Hindlimb muscle (tissue), 1 donor: Measurements from ENCODE around the gene PTPRM. TPM values are rescaled to one million over a fixed set of nuclear protein-coding genes. Genes with fewer than 3 reads are reported as not detected.

Source experiments
- DNase-seq: peaks from one replicate; pipeline ENCODE4 v3.0.0-alpha.2; 2013
- polyA plus RNA-seq: library from polyadenylated mRNA; unstranded; fragments of 120-200 nt; gene quantifications from one replicate; pipeline ENCODE4 v1.2.1, GENCODE V29; 2013; ENCODE audit not compliant: insufficient read length

PTPRM gene
- polyA plus RNA-seq, 1 donor, result 80.2 TPM

DNA sequence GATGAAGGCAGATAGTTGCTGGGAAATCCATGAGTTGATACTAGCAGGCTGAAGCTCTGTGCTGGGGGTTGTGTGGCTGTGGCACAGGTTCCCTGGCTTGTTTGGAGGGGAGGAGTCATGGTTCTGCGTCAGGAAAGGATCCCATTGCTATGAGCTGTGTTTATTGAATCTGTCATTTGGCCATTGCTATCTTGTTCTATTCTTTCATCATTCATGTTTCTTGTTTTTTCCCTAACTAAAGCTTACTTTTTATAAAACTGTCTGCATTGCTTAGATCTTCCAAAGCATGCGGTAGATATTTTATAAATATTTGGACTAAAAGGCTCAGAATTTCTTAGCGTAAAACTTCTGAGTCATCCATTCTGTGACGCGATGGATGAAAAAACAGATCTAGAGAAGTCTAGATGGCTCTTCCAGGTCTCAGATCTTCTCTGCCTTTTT, 335.3 kb downstream of the PTPRM start:
- no peak for DNase-seq

DNA sequence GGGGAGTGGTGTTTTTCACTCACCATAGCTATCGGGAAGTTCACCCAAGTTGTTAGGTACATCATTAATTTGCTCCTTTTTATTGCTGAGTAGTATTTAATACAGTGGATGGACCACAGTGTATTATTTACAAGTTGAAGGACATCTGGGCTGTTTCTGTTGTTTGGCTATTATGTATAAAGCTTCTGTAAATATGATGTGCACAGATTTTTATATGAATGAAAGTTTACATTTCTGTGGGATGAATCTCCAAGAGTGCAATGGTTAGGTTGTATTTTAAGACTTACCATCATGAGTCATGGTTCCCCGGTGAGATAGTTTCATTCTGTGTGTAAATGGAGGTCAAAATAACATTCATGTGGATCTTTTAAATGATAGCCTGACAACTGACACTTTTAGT, 337.4 kb downstream of the PTPRM start:
- no peak for DNase-seq

DNA sequence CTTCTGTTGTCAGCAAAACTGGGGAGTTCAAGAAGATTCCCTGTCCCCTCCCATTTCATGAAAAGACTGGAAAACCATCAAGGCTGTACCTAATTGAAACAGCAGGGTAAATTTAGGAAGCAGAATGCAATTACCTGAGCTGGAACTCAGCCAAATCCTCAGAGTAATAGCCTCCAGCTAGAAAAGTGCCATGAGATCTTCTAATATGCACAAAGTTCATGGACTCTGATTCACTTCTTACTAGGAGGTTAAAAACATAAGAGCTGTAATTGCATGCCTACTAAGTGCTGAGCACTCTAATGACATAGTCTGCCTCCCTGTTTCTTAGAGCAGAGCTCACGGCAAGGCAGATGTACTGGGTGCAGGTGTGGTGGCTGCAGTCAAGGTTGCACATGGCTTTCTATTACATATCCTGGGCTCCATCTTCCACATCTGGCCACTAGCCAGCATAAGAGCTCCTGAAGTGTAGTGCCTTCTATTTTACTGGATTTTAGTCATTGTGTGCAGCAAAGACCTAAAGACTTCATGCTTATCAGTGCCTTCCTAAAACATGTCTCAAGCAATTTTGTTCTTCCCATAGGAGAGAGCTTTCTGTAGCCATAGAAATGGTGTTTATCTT, 341.7 kb downstream of the PTPRM start:
- no peak for DNase-seq

DNA sequence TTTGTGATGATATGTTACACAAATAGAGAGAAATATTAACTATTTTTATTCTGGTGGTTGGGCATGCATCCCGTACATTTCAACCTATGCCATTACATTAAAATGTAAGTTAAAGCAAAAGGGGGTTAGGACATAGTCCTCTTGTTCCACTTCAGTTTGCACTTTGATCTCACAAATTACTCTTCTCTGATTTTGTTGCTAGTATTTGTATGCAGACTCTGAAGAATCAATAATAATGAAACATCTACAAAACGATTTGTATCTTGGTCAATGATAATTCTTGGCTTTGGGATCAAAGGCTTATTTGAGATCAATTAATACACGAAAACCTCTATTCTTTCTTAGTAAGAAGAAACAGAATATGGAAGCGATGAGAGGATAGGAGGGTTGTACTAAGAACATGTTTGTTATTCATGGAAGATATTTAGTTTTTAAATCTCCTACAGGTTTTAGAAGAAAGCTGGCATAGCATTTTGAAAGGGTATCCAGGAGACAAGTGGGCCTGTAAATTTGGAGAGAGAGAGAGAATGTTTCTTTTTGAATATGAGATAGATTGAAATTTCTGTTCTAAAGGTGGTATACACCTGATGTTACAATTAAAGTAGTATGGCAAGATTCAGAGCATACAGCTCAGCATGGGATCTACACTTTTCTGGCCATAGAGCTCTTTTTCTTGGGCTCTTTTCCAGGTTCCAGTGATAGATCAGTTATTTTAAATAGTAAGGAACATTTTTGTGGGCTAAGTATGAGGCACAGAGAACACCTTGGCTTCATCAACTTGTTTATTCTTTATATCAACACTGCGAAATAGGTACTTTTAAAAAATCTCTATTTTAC, 347.9 kb downstream of the PTPRM start:
- no peak for DNase-seq

DNA sequence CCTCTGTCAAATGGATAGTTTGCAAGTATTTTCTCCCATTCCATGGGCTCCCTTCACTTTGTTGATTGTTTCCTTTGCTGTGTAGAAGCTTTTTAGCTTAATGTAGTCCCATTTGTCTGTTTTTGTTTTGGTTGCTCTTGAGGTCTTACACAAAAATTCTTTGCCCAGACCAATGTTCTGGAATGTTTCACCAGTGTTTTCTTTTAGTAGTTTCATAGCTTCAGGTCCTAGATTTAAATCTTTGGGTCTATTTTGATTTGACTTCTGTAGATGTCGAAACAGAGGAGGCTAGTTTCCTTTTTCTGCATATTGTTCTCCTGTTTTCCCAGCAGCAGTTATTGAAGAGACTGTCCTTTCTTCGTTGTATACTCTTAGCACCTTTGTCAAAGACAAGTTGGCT, 351.6 kb downstream of the PTPRM start:
- DNase-seq, result no peak

DNA sequence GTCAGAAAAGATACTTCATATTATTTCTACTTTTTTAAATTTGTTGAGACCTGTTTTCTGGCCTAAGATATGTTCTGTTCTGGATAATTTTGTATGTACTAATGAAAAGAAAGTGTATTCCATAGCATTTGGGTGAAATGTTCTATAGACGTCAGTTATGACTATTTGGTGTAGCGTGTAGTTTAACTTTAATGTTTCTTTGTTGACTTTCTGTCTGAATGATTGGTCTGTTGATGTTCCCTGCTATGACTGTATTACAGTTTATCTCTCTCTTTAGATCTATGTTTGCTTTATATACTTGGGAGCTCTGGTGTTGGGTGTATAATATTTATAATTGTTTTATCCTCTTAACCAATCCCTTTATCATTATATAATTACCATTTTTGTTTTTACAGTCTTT, 352.4 kb downstream of the PTPRM start:
- DNase-seq, result no peak

DNA sequence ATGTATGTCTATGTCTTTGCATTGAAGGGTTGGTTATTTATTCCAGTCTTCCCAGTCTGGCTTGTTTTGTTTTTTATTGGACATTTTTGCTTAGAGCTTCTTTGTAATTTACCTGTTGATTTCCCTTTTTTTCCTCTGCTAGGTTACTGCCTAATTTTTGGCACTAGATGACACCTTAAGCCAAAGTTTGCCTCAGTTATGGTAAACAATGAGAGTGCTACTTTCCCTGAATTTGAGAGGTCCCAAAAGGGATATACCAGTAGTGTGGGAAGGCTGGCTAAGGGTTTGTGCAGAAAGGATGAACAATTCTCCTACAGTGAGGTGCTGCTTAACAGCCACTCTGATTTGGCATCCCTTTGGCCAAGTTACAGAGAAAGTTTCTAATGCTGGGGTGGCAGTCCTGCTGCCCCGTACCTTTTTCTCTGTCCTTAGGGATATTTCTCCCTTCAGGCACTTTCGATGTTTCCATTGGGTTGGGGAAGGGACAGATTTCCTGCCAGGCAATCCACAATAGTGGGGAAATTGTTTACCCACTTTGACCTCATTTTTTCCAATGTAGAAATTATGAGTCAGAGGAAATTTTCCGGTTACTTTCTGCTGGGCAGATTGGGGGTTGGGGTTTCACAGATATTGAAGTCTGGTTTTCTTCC, 354.9 kb downstream of the PTPRM start:
- no peak for DNase-seq

DNA sequence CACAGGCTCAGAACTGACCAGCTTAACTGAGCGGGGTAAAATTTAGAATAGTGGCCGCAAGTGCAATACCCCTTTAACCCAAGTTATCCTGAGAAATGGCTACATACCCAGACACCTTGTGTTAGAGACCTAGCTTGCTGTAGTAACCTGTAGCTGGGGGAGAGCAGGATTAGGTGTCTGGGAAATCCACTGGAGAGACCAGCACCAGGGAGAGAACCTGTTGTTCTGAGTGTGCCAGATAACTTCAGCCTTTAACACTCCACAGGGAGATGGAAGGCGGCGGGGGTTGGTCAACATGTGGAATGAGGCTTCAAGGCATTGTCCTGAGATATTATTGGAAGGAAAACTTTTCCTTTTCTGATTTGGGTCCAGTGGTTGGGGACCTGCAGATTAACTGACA, 356.0 kb downstream of the PTPRM start:
- DNase-seq, result no peak

DNA sequence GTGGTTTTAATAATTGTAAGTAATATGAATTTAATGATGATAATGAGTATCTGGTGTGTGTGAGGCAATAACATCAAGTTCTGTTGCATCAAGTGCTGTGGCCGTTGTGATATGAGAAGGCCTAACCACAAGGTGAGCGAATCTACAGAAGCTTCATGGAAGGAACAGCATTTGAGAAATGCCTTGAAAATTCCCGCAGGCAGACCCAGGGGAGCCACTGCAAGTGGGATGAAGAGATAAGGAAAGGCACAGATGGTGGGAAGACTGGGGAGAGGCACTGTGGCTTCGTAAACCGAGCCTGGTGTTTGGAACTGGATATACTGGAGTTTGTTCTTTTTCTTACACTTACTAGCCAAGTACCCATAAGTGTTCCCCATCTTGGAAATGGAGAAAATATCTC, 357.5 kb downstream of the PTPRM start:
- DNase-seq, result no peak

DNA sequence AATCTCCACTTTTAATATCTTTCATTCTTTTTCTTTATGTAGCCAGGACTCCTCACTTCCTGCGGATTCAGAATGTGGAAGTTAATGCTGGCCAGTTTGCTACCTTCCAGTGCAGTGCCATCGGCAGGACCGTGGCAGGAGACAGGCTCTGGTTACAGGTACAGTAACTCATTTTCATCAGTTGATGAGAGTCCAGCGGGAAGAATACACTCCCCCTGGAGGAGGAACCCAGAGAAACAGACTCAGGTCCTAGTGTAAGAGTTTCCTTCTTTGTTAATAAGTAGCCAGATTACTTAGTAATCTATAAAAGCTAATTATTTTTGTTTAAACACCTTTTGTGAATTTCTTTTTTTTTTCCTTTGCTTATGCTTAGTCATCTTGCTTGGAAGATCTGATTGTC, 359.4 kb downstream of the PTPRM start:
- DNase-seq, result no peak

DNA sequence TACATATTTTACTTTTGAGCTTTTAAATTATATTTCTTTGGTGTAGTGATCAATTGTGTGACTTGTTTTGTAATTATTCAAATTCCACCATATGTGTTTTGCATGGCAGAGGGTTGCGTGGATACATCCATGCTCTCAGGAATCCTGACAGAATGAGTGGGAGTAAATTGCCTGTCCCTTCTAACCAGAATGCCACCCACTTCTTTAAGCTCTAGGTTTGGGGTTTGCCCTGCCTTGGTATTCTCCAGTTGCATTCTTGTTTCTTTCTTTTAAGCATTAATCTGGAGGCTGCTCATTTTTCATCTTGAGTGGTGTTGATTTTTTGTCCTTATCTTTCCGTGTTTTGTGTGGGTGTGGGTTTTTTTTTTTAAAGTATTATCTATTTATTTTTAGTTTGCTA, 360.0 kb downstream of the PTPRM start:
- no peak for DNase-seq

DNA sequence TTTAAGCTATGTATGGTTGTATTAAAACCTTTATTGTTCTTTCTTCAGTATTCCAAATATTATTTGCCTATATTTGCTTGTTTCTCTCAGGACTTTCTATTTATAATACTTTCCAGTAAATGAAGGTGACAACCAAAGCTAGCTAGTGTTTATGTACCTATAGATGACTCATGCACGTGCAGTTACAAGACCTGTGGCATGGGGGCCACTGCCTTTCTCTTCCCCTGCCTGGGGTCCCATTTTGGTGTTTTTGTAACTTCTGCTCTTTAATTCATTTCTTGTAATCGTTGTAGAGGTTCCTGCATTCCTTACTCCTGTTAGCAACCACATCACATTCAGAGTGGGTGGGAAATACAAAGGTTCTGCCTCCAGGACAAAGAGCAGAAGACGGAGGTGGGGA, 364.6 kb downstream of the PTPRM start:
- DNase-seq, result no peak

DNA sequence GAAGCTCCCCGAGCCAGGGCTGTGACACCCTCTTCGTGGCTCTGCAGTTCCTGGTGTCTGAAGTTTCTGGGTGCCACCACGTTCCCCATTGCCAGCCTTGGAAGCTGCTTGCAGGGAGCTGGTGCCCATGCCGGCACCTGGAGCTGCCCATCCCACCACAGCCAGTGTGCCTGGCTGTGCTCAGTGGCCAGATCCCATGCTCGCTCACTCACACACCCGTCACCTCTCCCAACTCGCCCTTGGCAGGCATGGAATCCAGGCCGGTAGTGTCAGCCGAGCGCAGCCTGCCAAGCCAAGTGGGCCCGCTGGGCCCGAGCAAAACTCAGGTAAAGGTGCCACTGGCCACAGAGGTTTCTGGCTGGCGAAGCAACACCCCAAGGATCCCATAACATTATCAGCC, 370.2 kb downstream of the PTPRM start:
- DNase-seq, result no peak

DNA sequence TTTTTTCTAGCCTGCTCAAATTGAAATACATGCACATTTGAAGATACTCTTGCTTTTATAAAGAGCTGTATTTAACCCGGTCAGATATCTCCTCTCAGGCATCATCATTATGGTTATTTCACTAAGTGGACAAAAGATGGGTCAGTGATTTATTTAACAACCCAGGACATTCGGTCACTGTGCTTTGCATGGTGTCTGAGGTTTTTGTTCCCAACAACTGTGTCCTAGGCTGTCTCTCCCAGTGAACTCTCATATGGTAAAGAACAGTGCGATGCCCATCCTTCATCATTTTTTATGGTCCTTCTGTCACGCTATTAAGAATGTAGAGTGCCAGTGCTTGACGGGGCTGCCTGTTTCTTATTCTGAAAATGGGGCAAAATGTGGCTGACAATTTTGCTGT, 372.4 kb downstream of the PTPRM start:
- DNase-seq, result no peak

DNA sequence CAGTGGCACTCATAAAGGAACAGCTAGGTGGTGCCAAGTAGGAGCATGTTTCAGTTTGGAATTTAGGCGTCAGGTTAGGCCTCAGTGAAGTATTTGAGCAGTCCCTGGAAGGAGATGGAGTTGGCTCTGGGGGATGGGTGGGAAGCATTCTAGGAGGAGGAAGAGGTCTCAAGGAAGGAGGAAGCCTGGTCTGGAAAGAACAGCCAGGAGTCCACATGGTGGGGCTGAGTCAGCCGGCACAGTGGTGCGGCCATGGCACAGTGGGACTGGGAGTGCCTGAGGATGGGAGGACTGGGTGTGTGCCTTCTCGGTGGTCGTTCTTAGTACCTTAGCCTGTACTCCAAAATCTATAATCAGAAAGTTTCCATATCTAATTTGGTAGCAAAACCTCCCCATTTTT, 373.3 kb downstream of the PTPRM start:
- no peak for DNase-seq

DNA sequence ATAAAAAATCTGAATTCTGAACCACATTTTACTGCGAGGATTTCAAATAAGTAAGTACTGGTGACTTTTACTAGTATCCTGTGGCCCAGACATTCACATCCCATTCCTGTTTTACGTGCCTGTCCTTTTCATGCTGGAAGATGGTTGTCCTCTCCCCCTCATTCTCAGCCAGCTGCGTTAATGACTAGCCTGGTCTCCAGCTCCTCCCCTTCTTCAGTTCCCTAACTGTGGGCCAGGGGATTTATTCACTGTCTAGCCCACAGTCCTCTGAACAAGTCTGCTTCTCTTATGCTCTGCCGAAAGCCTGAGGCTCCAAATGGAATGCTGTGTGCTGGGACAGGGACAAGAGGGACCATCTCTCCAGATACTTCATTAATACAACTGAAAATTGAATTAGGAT, 373.9 kb downstream of the PTPRM start:
- no peak for DNase-seq

DNA sequence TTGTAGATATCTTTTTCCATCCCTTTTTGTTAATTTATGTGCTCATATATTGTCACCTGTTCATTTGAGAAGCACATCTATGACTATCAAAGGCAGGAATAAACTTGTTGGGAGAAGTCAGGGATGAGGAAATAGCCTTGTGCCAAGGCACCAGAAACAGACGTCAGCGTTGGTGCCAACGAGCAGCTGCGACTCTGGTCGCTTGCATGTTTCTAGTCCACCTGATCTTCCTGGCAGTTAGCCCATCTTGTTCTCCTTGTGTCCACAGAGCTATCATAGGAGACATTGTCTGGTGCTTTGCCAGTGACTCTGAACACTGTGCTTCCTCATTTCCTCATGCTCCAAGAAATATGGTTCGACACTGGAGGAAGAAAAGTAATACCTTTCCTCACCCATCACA, 374.4 kb downstream of the PTPRM start:
- DNase-seq, result no peak

DNA sequence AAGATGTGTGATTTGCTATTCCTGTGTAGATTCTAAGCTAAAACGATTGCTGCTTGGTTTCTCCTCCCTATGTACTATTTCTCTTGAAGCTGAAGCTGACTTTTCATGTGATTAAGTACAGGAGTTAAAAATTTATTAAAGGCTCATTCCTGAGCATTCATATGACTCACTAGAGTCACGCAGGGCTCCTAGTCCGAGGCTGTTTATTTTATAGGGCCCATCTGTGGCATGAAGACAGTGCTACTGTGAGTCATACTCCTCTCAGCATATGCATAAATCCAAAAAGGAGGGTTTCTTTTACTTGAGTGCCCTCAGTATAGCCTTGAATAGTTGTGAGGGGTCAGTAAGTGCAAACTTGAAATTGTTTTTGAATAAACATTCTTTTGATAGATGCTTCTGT, 378.8 kb downstream of the PTPRM start:
- DNase-seq, result no peak

DNA sequence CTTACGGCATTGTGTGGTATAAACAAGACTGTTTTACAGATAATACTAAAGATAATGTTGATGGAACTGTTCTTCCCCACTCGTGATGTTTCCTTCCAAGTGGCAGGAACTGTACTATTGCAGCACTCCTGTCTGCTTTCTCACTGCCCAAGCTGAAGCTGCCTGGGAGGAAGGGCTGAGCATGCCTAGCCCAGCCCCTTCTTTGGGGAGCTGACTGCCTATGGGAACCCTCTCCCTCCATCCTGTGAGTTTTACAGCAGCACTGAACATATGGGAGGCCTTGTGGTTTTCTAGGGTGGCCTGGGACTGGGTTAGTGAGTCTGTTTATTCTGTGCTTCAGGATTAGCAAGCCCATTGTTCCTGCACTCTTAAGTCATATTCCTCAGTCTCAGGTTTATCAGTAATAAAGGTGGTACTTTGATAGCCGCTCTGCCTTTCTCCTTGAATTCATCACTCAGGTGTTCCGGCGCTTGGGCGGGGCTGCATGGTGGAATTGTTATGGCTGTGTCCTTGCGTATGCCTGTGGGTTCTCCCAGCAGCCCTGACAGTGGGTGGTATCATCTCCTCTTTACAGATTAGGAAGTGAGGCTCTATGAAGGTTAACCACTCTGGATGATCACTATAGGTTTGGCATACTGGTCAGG, 379.7 kb downstream of the PTPRM start:
- no peak for DNase-seq

DNA sequence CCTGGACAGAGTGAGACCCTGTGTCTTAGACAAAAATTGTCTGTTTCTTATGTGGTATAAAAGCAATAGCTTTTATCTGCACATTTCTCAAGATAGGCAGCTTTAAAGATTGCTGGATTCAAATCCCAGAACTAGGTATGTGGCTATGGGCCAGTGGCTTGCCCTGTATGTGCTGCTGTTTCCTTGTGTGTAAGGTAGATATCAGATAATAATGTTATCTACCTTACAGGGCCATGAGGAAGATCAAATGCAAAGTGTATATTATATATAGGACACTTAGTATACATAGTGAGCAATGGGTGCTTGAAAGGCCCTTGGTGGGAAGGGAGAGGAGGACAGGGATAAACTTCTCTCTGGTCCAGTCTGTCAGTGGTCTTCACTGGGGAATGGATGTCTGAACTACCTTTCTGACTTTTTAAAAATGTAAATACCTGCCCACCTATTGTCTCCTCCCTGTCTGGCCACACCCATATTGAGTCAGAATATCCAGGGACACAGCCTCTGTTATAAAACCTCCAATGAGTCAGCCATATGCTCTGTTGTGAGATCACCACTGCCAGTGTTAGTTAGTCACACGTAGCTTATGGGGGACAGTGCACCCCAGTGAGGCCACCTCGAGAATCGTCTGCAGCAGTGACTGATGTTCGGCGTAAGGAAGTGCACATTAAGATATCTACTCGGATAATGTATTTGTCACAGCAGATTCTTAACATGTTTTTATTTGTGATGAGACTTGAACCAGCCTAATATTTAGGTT, 383.4 kb downstream of the PTPRM start:
- no peak for DNase-seq

DNA sequence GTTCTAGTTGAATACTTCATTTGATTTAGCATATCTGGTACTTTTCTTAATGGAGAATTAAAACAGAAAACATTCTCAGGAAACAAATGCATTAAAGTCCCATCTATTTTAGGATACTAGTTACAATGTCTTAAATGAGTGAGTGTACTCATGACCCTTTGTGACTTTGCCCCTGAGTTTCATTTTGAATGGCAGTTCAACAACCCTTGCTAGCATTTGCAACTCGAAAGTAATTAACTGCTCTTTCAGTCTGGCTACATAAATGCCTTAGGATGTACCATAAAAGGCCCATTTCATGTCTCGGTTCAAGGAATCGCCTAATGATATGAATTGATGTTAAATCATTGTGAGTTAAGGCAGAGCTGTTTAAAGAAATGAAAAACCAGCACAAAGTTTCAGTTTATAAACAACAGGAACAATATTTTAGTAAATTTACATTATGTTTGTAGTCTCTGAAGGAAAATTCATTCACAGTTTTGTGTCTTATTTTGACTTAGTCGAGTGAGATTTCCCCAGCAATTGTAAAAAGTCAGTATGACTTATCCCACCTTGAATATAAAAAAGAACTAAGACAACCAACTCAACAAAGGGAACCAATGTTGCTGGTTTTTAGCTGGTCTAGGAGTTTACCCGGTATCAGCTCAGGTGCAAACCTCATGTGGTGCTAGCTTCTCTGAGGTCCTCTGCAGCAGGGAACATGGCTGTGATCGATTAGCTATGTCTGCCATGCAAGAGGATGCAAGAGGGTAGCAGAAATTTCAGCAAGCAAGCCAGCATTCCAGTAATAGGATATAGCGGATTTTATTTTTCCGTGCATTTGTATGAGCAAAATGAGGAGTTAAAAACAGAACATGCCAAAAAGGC, 386.2 kb downstream of the PTPRM start:
- no peak for DNase-seq

DNA sequence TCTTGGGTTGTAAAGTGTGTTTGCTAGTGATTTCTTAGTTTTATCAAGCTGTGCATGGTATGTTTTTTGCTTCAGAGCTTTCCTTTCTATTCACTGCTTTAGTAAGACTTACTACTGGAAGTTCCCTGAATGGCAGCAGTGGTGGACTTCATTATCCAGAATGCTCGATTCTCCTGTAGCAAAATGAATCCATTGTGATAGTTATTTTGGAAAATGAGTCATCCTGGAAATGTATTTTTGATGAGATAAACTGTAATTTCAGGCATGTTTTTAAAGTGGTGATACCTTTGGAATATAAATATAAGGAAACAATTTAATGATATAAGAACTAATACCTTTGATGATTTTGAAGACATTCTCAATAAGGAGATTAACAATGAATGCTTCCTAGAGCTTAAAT, 387.1 kb downstream of the PTPRM start:
- no peak for DNase-seq
